ENCODE measurements around the gene CEP76.

DNA sequence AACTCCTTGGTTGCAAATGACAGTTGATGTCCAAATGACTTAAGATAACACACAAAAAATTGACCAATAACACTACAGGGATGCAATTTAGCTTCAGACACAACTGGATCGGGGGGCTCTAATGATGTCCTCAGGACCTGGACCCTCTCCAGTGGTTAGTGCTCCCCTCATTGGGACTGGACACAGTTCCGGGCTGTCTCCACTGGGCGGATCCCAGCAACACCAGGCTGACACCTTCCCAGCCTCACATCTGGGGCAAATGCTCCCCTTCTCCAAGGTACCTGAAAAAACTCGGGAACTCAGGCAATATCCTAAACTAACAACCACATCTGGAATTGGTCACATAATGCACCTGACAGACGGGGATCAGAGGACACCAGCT, 49.0 kb upstream of the CEP76 start:
- TF ChIP-seq CTCF (IDR thresholded peaks at IDR 0.05) = no peak
- TF ChIP-seq POLR2A (IDR thresholded peaks at IDR 0.05) = no peak
